MM.1S (cell line): ENCODE results near the gene PIAS4.
A peak's percentile ranks its signal among the peaks of the same experiment; 100 is the strongest.

Experiments used
- DNase-seq: peaks from one replicate; pipeline ENCODE4 v3.0.0-alpha.2; 2015
- H2AFZ ChIP-seq: fragments of 300-600 bp; sonication (generic); 2 replicates; pipeline ENCODE4 v1.6.0; 2016; ENCODE audit warnings: antibody characterized with exemption, low read length
- H3F3A ChIP-seq: fragments of 300-600 bp; sonication (generic); 2 replicates; pipeline ENCODE4 v1.6.1; 2016; ENCODE audit warnings: mild to moderate bottlenecking, antibody characterized with exemption, low read length, moderate library complexity, mixed read lengths; ENCODE audit not compliant: insufficient read depth
- H3K27ac ChIP-seq: fragments of 300-600 bp; sonication (generic); 2 replicates; pipeline ENCODE4 v1.5.1; 2016; ENCODE audit warnings: mild to moderate bottlenecking, low read length
- H3K27me3 ChIP-seq: fragments of 300-600 bp; sonication (generic); replicated peaks from 2 replicates; pipeline ENCODE4 v1.6.0; 2016; ENCODE audit warnings: low read length; ENCODE audit not compliant: insufficient read depth
- H3K36me3 ChIP-seq: fragments of 300-600 bp; sonication (generic); replicated peaks from 2 replicates; pipeline ENCODE4 v1.6.1; 2016; ENCODE audit warnings: mild to moderate bottlenecking, low read length, mixed read lengths; ENCODE audit not compliant: insufficient read depth
- H3K4me1 ChIP-seq: fragments of 300-600 bp; sonication (generic); 2 replicates; pipeline ENCODE4 v1.6.1; 2016; ENCODE audit warnings: low read length, mixed read lengths
- H3K4me2 ChIP-seq: fragments of 300-600 bp; sonication (generic); 2 replicates; pipeline ENCODE4 v1.6.0; 2016; ENCODE audit warnings: low read depth, low read length
- H3K4me3 ChIP-seq: fragments of 300-600 bp; sonication (generic); 2 replicates; pipeline ENCODE4 v1.5.1; 2016; ENCODE audit warnings: low read length, mixed read lengths
- H3K79me2 ChIP-seq: fragments of 300-600 bp; sonication (generic); 2 replicates; pipeline ENCODE4 v1.6.1; 2016; ENCODE audit warnings: mixed run types, low read length, mixed read lengths
- H3K9ac ChIP-seq: fragments of 300-600 bp; sonication (generic); 2 replicates; pipeline ENCODE4 v1.6.1; 2016; ENCODE audit warnings: low read length, mixed read lengths
- H3K9me2 ChIP-seq: fragments of 300-600 bp; sonication (generic); replicated peaks from 2 replicates; pipeline ENCODE4 v1.6.1; 2016; ENCODE audit warnings: mild to moderate bottlenecking, low read length, mixed read lengths; ENCODE audit not compliant: insufficient read depth
- H3K9me3 ChIP-seq: fragments of 300-600 bp; sonication (generic); replicated peaks from 2 replicates; pipeline ENCODE4 v1.6.1; 2016; ENCODE audit warnings: mild to moderate bottlenecking, low read length, mixed read lengths; ENCODE audit not compliant: insufficient read depth
- H4K20me1 ChIP-seq: fragments of 300-600 bp; sonication (generic); 2 replicates; pipeline ENCODE4 v1.6.1; 2016; ENCODE audit warnings: mild to moderate bottlenecking, low read length, moderate library complexity, mixed read lengths; ENCODE audit not compliant: insufficient read depth
- EZH2 ChIP-seq: fragments of 300-600 bp; sonication (generic); optimal IDR thresholded peaks from 2 replicates; pipeline ENCODE3; 2017; ENCODE audit warnings: low read depth, mild to moderate bottlenecking, antibody characterized with exemption, low read length, mixed read lengths
- EZH2phosphoT487 ChIP-seq: fragments of 300-600 bp; sonication (generic); IDR thresholded peaks from 2 replicates; pipeline ENCODE4 v1.6.1; 2018; ENCODE audit warnings: antibody characterized with exemption, low read length
- TF ChIP-seq, protein P1 (sequence below): fragments of 300-600 bp; sonication (generic); IDR thresholded peaks from 2 replicates; pipeline ENCODE4 v1.5.1; 2016; ENCODE audit warnings: antibody characterized with exemption, low read length, mixed read lengths

The PIAS4 gene, protein sequence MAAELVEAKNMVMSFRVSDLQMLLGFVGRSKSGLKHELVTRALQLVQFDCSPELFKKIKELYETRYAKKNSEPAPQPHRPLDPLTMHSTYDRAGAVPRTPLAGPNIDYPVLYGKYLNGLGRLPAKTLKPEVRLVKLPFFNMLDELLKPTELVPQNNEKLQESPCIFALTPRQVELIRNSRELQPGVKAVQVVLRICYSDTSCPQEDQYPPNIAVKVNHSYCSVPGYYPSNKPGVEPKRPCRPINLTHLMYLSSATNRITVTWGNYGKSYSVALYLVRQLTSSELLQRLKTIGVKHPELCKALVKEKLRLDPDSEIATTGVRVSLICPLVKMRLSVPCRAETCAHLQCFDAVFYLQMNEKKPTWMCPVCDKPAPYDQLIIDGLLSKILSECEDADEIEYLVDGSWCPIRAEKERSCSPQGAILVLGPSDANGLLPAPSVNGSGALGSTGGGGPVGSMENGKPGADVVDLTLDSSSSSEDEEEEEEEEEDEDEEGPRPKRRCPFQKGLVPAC

DNA sequence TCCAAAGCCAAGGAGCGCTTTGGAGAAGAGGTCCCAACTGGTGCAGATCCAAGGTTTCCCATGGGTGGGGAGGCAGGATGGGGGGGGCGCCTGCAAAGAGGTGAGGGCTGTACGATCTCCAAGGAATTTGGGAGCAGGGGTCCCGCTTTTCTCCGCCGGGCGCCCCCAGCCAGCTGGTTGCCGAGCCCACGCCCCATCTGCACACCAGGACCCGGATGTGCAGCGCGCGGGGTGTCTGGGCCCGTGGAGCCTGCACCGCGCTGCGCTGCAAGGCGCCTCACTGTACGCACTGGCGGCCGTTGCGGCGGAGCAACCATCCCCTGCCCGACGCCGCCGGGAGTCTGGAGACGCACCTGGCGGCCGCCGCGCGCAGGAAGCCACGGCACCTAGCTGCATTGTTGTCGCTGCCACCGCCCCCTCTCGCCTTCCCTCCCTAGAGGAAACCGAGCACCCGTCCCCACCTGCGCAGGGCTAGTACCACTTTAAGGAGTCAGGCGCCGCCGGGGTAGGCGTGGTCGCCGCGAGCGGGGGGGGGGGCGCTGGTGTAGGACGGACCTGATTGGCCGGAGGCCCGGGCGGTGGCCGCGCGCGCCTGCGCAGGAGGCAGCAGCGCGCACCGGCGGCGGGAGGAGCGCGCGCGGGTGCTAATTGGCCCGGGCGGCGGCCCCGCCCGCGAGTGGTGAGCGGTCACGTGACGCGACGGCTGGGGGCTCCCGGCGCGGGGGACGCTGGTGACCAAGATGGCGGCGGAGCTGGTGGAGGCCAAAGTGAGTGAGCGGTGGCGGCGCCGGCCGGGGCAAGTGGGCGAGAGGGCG, at the start of gene PIAS4:
Gene PIAS4, plus strand, starts transcription at position 716 of the 815 bp plus-strand sequence. Its CDS starts 25 bp downstream, at position 741.
- Histone ChIP-seq H3F3A (peaks cover 4% of the 10 kb centered on the region; the same call in 1 of the 2 replicates), H2AFZ (peak within 1 kb of the TSS; percentile 88), H3K27ac (peak within 1 kb of the TSS; percentile 78), H4K20me1 (no peaks in the 10 kb centered on the region), H3K9me3 (no peaks in the 10 kb centered on the region), H3K4me2 (peak within 1 kb of the TSS; percentile 96), H3K9me2 (no peaks in the 10 kb centered on the region), H3K9ac (peak within 1 kb of the TSS; percentile 84), H3K4me1 (peaks cover 8% of the 10 kb centered on the region), H3K36me3 (no peaks in the 10 kb centered on the region), H3K4me3 (peak within 1 kb of the TSS; percentile 92), H3K79me2 (peaks cover 42% of the 10 kb centered on the region), H3K27me3 (no peaks in the 10 kb centered on the region)
- no peak for TF ChIP-seq EZH2
- TF ChIP-seq, protein P1, sequence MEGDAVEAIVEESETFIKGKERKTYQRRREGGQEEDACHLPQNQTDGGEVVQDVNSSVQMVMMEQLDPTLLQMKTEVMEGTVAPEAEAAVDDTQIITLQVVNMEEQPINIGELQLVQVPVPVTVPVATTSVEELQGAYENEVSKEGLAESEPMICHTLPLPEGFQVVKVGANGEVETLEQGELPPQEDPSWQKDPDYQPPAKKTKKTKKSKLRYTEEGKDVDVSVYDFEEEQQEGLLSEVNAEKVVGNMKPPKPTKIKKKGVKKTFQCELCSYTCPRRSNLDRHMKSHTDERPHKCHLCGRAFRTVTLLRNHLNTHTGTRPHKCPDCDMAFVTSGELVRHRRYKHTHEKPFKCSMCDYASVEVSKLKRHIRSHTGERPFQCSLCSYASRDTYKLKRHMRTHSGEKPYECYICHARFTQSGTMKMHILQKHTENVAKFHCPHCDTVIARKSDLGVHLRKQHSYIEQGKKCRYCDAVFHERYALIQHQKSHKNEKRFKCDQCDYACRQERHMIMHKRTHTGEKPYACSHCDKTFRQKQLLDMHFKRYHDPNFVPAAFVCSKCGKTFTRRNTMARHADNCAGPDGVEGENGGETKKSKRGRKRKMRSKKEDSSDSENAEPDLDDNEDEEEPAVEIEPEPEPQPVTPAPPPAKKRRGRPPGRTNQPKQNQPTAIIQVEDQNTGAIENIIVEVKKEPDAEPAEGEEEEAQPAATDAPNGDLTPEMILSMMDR = peak; percentile 18
- DNase-seq = peak; percentile 99

DNA sequence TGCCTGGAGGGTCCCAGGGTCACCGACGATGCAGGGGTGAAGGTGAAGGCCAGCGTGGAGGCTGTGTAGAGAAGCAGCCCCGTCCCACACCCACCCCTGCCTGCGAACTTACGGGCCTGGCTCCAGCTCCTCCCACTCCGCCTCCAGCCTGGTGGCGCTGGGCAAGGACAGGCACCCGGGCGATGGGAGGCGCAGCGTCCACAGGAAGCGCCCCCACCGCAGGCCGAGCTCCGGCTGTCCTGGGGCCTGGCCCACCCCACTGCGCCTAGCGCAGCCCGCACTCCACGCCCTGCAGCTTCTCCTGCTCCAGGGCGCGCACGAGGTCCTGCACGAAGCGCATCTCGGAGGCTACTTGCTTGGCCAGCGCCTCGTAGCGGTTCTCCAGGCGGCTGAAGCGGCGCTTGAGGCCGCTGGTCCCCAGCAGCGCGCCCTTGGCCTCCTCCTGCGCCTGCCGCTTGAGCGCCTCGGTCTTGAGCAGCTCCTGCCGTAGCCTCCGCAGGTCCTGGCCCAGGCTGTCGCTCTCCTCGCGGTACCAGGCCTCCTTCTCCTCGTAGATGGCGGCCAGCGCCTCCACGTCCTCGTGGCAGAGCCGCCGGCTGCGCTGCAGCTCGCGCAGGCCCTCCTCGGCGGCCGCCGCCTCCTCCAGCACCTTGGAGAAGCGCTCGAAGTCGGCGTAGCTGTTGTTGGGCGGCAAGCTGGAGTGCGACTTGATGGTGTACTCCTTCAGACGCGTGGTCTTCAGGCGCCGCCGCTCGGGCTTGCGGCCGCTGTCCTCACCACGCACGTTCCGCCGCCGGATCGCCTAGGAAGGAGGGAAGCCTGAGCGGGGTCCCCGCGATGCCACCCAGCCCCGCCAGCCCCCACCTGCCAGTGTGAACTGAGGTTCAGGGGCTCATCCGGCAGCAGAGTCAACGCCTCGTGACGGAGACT, 48.4 kb upstream of the PIAS4 start:
- DNase-seq = no peak
- Histone ChIP-seq H3K9ac (no peak overlapping the region), H3K9me3 (no peaks in the 10 kb centered on the region), H2AFZ (no peak overlapping the region), H3K36me3 (peaks cover 9% of the 10 kb centered on the region), H3K9me2 (no peaks in the 10 kb centered on the region), H3K4me1 (no peaks in the 10 kb centered on the region), H3K79me2 (no peaks in the 10 kb centered on the region), H4K20me1 (no peaks in the 10 kb centered on the region; the same call in 1 of the 2 replicates), H3K4me3 (no peak overlapping the region), H3K27me3 (no peaks in the 10 kb centered on the region), H3K27ac (no peak overlapping the region), H3K4me2 (no peak overlapping the region), H3F3A (no peaks in the 10 kb centered on the region)
- TF ChIP-seq EZH2 (no peak), EZH2phosphoT487 (no peak)
- TF ChIP-seq, protein P1 = no peak

DNA sequence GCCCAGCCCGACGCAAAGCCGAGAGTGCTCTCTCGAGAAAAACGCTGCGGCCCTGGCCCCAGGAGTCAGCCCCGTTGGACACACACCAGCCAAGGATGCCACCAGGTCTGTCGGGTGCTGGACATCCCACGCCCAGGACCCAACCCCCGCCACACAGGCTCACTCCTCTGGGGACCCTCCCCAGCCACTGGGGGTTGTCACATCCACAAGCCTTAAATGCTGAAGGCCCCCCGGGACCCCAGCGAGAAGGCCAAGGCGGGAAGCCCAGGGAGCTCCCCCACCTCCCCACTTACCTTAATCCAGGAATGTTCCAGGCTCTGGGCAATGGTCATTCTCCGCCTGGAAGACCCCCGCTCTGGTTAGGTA, 47.8 kb upstream of the PIAS4 start:
- no peak for DNase-seq
- H3K9me3 ChIP-seq = no peaks in the 10 kb centered on the region
- H3K4me3 ChIP-seq = no peak overlapping the region
- no peaks in the 10 kb centered on the region for H3K79me2 ChIP-seq
- no peaks in the 10 kb centered on the region for H3K4me1 ChIP-seq
- no peak overlapping the region for H3K27ac ChIP-seq
- no peak overlapping the region for H3K9ac ChIP-seq
- H3K36me3 ChIP-seq = peaks cover 9% of the 10 kb centered on the region
- H2AFZ ChIP-seq = no peak overlapping the region
- H3K4me2 ChIP-seq = no peak overlapping the region
- TF ChIP-seq EZH2phosphoT487 (no peak), EZH2 (no peak)
- TF ChIP-seq, protein P1 = no peak
- H3K9me2 ChIP-seq = no peaks in the 10 kb centered on the region
- H4K20me1 ChIP-seq = no peaks in the 10 kb centered on the region; the same call in 1 of the 2 replicates
- H3F3A ChIP-seq = no peaks in the 10 kb centered on the region
- no peaks in the 10 kb centered on the region for H3K27me3 ChIP-seq
